ENCODE measurements around the gene SMC1B. TPM values are rescaled to one million over a fixed set of nuclear protein-coding genes. Genes with fewer than 3 reads are reported as not detected.

Gene SMC1B
- total RNA-seq, 1 donor from 2014 or later: not detected

DNA sequence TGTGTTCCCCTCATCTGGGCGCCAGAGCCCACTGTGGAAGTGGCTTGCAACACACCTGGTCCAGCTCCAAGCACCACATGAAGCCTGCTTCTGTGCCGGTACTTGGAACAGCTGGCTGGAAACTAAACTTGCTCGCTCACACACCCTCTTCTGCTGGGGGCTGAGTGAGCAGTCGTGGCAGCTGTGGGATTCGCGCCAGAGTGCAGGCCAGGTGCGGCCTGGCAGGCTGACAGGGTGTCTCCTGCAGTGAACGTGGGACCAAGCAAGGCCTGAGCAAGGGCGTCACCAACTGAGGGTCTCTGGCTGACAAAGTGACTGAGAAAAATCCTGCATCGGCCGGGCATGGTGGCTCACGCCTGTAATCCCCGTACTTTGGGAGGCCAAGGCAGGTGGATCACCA lies 15.2 kb downstream of the SMC1B start:
- H3K27ac Mint-ChIP-seq: no peak overlapping the region
- no peak for TF ChIP-seq CTCF (IDR thresholded peaks at IDR 0.05; ENCODE audit: unreplicated experiment)
- no peak overlapping the region for H3K4me3 Mint-ChIP-seq (ENCODE audit: low read depth)
- no peaks in the 10 kb centered on the region for H3K9me3 Mint-ChIP-seq (ENCODE audit: low read depth)
- H3K27me3 Mint-ChIP-seq: no peaks in the 10 kb centered on the region
- H3K36me3 Mint-ChIP-seq (ENCODE audit: insufficient read depth): no peaks in the 10 kb centered on the region
- DNase-seq (ENCODE audit: low spot score, unreplicated experiment): no peak
- no peaks in the 10 kb centered on the region for H3K4me1 Mint-ChIP-seq (ENCODE audit: low read depth)

DNA sequence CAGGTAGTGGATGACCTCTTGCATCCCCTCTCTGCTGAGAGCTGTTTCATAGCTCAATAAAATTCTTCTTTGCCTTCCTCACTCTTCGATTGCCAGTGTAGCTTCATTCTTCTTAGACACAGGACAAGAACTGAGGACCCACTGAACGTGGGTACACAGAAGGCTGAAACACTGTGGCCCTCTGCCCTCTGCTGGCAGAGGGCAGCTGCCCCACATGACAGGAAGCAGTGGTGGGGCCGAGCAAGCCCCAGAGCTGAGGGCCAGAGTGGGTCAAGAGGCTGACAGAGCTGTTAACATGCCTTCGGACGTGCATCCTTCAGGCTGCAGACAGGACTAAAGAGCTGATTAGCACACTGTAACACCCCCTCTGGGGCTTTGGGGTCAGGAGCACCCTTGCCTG lies 15.6 kb downstream of the SMC1B start:
- H3K27me3 Mint-ChIP-seq: no peaks in the 10 kb centered on the region
- no peak for DNase-seq (ENCODE audit: low spot score, unreplicated experiment)
- H3K36me3 Mint-ChIP-seq (ENCODE audit: insufficient read depth): no peaks in the 10 kb centered on the region
- no peak for TF ChIP-seq CTCF (IDR thresholded peaks at IDR 0.05; ENCODE audit: unreplicated experiment)
- no peaks in the 10 kb centered on the region for H3K4me1 Mint-ChIP-seq (ENCODE audit: low read depth)
- H3K4me3 Mint-ChIP-seq (ENCODE audit: low read depth): no peak overlapping the region
- no peak overlapping the region for H3K27ac Mint-ChIP-seq
- H3K9me3 Mint-ChIP-seq (ENCODE audit: low read depth): no peaks in the 10 kb centered on the region

- no peak overlapping the region for H3K27ac Mint-ChIP-seq
These were observed 23.9 kb downstream of the SMC1B start for GRCh38 chr22:45389546-45389945.

DNA sequence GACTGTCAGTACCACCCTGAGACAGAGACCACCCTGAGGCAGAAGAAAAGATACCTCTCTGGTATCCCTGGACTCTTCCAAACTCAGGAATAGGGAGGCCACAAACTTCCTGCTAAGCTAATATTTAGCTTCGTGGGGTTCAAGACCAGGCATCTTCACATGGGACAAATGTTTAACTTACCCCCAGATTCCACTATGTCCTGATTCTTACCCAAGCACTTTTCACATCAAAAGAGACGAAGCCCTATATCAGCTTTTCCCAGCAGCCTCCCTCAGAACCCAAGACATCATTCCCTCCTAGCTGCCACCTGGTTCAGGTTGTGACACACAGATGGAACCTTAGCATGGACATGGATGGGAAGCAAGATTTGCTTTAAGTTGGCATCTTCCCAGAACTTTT lies 32.1 kb downstream of the SMC1B start:
- Mint-ChIP-seq H3K4me3 (ENCODE audit: low read depth) (no peak overlapping the region), H3K36me3 (ENCODE audit: insufficient read depth) (no peaks in the 10 kb centered on the region), H3K9me3 (ENCODE audit: low read depth) (no peaks in the 10 kb centered on the region), H3K27me3 (no peaks in the 10 kb centered on the region), H3K27ac (no peak overlapping the region), H3K4me1 (ENCODE audit: low read depth) (no peaks in the 10 kb centered on the region)
- no peak for DNase-seq (ENCODE audit: low spot score, unreplicated experiment)
- TF ChIP-seq CTCF (IDR thresholded peaks at IDR 0.05; ENCODE audit: unreplicated experiment): no peak

More at GRCh38 chr22:45389546-45389945, 23.9 kb downstream of the SMC1B start:
- no peak overlapping the region for H3K4me3 Mint-ChIP-seq (ENCODE audit: low read depth)
- H3K36me3 Mint-ChIP-seq (ENCODE audit: insufficient read depth): no peaks in the 10 kb centered on the region
- no peak for TF ChIP-seq CTCF (IDR thresholded peaks at IDR 0.05; ENCODE audit: unreplicated experiment)
- H3K4me1 Mint-ChIP-seq (ENCODE audit: low read depth): no peaks in the 10 kb centered on the region
- no peaks in the 10 kb centered on the region for H3K9me3 Mint-ChIP-seq (ENCODE audit: low read depth)
- DNase-seq (ENCODE audit: low spot score, unreplicated experiment): no peak
- H3K27me3 Mint-ChIP-seq: peaks cover 3% of the 10 kb centered on the region

- no peak overlapping the region for H3K4me3 Mint-ChIP-seq (ENCODE audit: low read depth)
- H3K27ac Mint-ChIP-seq: no peak overlapping the region
- no peaks in the 10 kb centered on the region for H3K27me3 Mint-ChIP-seq
- no peak for DNase-seq (ENCODE audit: low spot score, unreplicated experiment)
- H3K36me3 Mint-ChIP-seq (ENCODE audit: insufficient read depth): no peaks in the 10 kb centered on the region
- TF ChIP-seq CTCF (IDR thresholded peaks at IDR 0.05; ENCODE audit: unreplicated experiment): no peak
- H3K9me3 Mint-ChIP-seq (ENCODE audit: low read depth): peaks cover 7% of the 10 kb centered on the region
- H3K4me1 Mint-ChIP-seq (ENCODE audit: low read depth): no peaks in the 10 kb centered on the region
These were observed 36.7 kb downstream of the SMC1B start for GRCh38 chr22:45376703-45377102.
